Fibroblast of the conjunctiva (primary cell): ENCODE data around the gene PEX14.

Source experiments
- DNase-seq: peaks from one replicate; pipeline ENCODE4 v3.0.0-alpha.2; 2010; ENCODE audit warnings: low read depth

Gene PEX14

DNA sequence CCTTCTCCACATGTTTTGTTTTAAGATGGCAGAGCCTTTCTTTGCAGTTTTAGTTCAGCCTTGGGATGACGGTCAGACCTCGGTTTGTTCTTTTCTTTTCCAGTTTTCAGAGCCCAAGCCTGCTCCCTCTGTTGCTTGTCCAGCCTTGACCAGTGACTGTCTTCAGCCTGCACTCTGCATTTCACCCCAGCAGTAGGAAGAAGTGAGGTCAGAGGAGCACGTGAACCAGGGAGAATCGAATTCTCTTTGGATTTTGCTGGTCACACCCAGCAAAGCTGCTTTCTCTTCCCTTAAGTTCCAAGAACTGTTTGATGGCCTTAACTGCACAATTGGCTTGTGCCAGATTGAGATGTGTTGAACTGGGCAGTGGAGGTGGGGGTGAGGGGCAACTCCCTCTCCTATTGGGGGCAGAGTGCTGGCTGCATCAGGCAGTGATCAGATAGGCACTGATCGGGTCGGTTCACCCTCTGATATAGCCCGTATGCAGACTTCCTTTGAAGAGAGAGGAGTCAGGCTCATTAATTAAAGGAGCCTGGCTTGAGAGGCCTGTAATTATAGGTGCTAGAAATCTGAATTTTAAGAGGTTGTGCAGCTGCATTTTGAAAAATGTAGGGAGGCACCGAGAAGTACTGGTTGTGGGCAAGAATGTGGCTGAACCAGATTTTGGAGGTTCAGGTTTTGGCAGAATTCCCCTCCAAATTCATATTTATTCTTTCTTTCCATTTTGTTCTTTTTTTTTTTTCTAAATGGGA lies 42.4 kb downstream of the PEX14 start:
- DNase-seq: no peak

DNA sequence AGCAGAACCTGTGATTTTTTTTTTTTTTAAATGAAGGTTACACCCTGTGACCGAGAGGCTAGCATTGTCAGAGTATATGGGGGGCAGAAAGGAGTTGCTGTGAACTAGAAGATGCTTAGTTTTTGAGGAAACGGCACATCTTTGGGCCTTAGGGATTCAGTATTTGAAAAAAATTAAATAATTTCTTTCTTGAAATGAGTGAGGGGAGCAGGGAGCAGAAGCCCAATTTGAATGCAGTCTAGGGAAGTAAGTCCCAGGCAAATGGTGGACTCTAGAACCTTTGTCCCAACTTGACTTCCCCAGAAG lies 42.9 kb downstream of the PEX14 start:
- no peak for DNase-seq

DNA sequence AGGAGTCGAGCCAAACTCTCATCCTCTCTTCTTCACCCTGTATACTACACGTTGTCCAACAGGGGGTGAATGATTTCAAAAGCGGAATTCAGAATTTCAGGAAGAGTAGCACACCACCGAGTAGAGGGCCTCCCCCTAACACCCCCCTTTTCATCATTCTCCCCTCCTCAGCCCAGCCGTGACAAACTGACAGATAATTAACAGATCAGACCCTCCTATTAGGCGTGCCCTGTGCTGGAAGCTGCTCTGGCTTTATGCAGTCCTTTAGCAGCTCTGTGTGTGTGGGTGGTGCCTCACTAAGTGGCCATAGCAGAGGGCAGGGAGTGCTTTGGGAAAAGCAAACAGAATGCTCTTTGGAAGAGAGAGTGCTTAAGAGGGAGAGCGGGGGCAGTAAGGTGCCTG lies 44.3 kb downstream of the PEX14 start:
- DNase-seq: no peak

- no peak for DNase-seq
Measured at GRCh38 chr1:10520497-10520896, 45.7 kb downstream of the PEX14 start.

- no peak for DNase-seq
Measured at GRCh38 chr1:10520952-10521351, 46.2 kb downstream of the PEX14 start.

GRCh38 chr1:10521537-10522157 lies 46.9 kb downstream of the PEX14 start:
- no peak for DNase-seq

GRCh38 chr1:10522322-10522860 lies 47.6 kb downstream of the PEX14 start:
- DNase-seq: no peak

DNA sequence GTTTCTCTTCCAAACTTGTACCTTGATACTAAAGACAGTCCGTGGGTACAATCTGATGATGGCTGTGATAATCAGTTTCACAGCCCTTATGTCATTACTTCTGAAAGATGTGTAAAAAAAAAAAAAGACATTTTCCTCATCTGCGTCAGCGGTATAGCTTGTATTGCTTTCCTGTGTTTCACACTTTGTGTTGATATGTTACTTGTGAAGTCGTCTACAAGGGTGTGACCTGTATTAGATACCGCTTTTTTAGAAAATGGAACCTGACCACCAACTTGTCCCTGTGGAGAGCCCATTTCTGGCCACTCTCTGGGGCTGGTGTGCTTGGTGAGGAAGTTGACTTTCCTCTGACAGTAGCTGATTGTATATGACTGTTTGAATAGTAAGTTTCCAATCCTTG lies 50.5 kb downstream of the PEX14 start:
- DNase-seq: no peak

GRCh38 chr1:10528066-10529014 lies 53.6 kb downstream of the PEX14 start:
- DNase-seq: no peak

DNA sequence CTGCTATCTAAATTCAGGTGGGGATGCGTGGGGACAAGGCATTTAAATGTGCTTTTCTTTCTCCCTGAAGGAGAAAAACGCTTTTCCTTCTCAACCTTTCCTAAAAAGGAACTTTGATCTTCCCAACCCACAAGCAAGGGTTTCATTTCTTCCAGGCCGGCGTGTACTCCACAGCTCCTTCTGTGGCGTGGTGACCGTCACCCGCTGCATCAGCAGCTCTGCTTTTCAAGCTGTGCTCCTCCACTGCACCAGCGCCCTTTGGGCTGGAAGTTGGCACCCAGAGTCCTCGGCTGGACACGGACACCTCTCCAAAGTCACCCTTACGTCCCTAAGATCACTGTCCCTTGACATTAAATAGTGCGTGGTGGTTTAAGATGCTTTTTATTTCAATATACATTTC lies 54.3 kb downstream of the PEX14 start:
- DNase-seq: no peak

- DNase-seq: no peak
Measured at GRCh38 chr1:10529765-10530164, 55.0 kb downstream of the PEX14 start.

- no peak for DNase-seq
Measured at GRCh38 chr1:10530281-10530740, 55.6 kb downstream of the PEX14 start.

DNA sequence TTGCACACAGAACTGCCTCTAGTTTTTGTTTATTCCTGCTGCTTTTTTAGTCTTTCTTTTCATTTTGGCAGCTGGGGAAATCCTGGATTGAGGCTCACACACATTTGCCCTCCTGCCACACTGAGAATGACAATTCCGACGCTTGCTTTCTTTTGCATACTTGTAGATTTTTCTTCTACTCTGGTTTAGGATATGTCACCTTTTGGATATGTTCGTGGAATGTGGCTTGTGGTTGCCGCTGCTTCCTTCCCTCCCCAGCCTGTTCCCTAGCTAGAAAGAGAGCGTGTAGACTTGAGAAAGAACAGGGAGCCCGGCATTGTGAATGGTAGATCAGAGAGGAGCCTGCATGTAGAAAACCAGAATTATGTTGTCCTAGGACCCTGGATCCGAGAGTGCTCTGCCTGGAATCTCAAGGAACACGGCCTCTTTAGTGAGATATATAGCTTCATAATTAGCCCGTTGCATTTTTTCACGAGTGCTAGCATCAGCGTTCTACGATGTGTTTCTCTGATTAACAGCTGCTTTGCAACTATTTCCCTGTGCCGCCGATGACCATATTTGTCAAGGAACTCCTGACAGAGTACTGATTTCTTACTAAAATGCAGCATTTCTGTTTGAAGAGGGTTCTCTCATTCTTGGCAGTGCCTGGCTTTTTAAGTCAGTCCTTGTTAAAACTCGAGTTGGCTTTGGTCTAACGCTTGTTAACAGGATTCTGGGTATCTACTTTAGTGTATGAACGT lies 56.2 kb downstream of the PEX14 start:
- no peak for DNase-seq

DNA sequence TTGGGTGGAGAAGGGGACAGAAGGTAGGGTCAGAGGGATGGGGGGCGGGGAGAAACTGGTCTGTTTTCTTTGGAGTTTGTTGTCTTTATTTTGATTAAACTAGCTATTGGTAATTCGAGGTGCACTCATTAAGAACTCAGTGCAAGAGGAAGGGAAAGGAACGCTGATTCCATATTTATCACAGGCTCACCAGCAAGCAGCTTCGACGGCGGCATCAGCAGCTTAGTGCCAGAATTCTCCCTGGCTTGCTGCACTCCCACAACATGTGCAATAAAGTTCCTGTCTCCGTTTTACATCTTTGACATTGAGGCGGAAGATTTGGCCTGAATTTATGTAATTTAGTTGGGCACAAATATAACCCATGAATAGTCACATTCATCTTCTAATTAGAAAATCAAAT lies 57.6 kb downstream of the PEX14 start:
- no peak for DNase-seq

- DNase-seq: no peak
Measured at GRCh38 chr1:10534519-10534918, 59.8 kb downstream of the PEX14 start.

GRCh38 chr1:10536133-10536770 lies 61.5 kb downstream of the PEX14 start:
- no peak for DNase-seq

GRCh38 chr1:10537082-10537766 lies 62.5 kb downstream of the PEX14 start:
- no peak for DNase-seq

GRCh38 chr1:10538646-10539355 lies 64.1 kb downstream of the PEX14 start:
- DNase-seq: no peak

DNA sequence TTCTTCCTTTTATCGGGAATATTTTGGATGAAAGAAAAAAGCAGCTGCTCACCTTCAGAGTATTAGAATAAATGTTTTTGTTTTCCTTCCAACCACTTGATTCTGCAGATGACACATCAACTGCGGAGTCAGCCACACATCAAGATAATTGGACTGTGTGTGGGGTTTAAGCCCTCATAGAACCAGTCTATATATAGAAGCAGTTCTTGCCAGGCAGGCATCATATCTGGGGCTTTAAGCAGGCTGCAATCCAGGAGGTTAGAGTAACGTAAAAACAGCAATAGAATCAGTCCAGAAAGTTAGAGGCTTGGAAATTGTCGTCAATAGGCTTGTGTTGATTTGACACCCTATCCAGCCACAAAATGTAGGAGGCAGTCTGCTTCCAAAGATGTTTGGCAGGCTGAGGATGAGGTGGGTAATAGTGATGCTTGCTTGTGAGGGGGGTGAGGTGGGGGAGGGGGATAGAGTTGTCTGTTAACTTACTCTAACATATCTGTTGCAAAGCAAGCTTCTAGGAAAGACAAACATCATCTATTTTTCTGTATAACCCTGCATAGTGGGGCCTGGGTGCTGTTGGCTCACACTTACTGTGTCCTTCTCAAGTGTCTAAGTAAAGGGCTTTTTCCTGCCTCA lies 64.8 kb downstream of the PEX14 start:
- no peak for DNase-seq
